SU-DHL-6 (cell line): ENCODE data around the gene RNF152.

ENCODE experiments used
- CTCF ChIP-seq: fragments of 200-600 bp; sonication (generic); IDR thresholded peaks from one replicate; pipeline ENCODE4 v1.5.1; 2017; ENCODE audit warnings: antibody characterized with exemption, mild to moderate bottlenecking, low read length, moderate library complexity; ENCODE audit not compliant: insufficient read depth, poor library complexity, severe bottlenecking
- EZH2phosphoT487 ChIP-seq: fragments of 200-600 bp; sonication (generic), shearing (Covaris generic); conservative IDR thresholded peaks from 2 replicates; pipeline ENCODE4 v1.6.1; 2018; ENCODE audit warnings: mild to moderate bottlenecking, antibody characterized with exemption, low read length, moderate library complexity, mixed read lengths

- TF ChIP-seq CTCF (no peak), EZH2phosphoT487 (no peak)
Observed at GRCh38 chr18:61844726-61845125, 48.1 kb downstream of the RNF152 start.
